GM12878 (cell line): ENCODE data around the gene SYNGR2. TPM values are rescaled to one million over a fixed set of nuclear protein-coding genes. Genes with fewer than 3 reads are reported as not detected.

ENCODE experiments used
- ASH2L ChIP-seq: fragments of 300-600, 200-600 bp; sonication (generic); IDR thresholded peaks from 2 replicates; pipeline ENCODE4 v1.6.1; 2017; ENCODE audit warnings: low read depth, mild to moderate bottlenecking, borderline replicate concordance
- ATF2 ChIP-seq: IDR thresholded peaks from 2 replicates; pipeline ENCODE4 v1.6.1; 2012; ENCODE audit warnings: low read length, inconsistent platforms
- CHD4 ChIP-seq: fragments of 200-600 bp; sonication (generic); IDR thresholded peaks from 2 replicates; pipeline ENCODE4 v1.6.1; 2016; ENCODE audit warnings: mild to moderate bottlenecking
- ETV6 ChIP-seq, 2 experiments: fragments of 450-650 bp in 1 of 2; IDR thresholded peaks in 1 of 2; conservative IDR thresholded peaks in 1 of 2; 2 replicates each; pipeline ENCODE4 v1.6.1; 2014; ENCODE audit warnings: antibody characterized with exemption in 1 of 2, borderline replicate concordance in 1 of 2, low read depth in 1 of 2, mild to moderate bottlenecking in 1 of 2, moderate library complexity in 1 of 2
- EZH2 ChIP-seq: IDR thresholded peaks from 2 replicates; pipeline ENCODE4 v1.6.1; 2012; ENCODE audit warnings: low read depth, mild to moderate bottlenecking, control low read depth, inconsistent platforms, low read length, borderline replicate concordance; ENCODE audit not compliant: control insufficient read depth
- HDGF ChIP-seq: fragments of 450-650 bp; IDR thresholded peaks from 2 replicates; pipeline ENCODE4 v1.6.1; 2016; ENCODE audit warnings: antibody characterized with exemption
- IRF3 ChIP-seq: fragments of 450-650 bp; IDR thresholded peaks from 2 replicates; pipeline ENCODE4 v1.6.1; 2014; ENCODE audit warnings: mild to moderate bottlenecking
- IRF5 ChIP-seq: fragments of 450-650 bp; IDR thresholded peaks from 2 replicates; pipeline ENCODE4 v1.6.1; 2017; ENCODE audit warnings: borderline replicate concordance
- MLLT1 ChIP-seq: fragments of 450-650 bp; IDR thresholded peaks from 2 replicates; pipeline ENCODE4 v1.6.1; 2016; ENCODE audit warnings: mild to moderate bottlenecking
- MTA2 ChIP-seq: fragments of 450-650 bp; IDR thresholded peaks from 2 replicates; pipeline ENCODE4 v1.6.1; 2016; ENCODE audit warnings: low read depth, mild to moderate bottlenecking, moderate library complexity
- MYC ChIP-seq: IDR thresholded peaks from 2 replicates; pipeline ENCODE4 v1.6.1; 2011; ENCODE audit warnings: mild to moderate bottlenecking, low read length, moderate library complexity, inconsistent platforms; ENCODE audit not compliant: insufficient read depth, insufficient replicate concordance, insufficient read length, severe bottlenecking
- NFYB ChIP-seq: IDR thresholded peaks from 2 replicates; pipeline ENCODE4 v1.6.1; 2011; ENCODE audit warnings: low read depth, mild to moderate bottlenecking, low read length, improper control_type of control experiment, moderate library complexity; ENCODE audit not compliant: insufficient read depth
- RAD51 ChIP-seq: fragments of 450-650 bp; IDR thresholded peaks from 2 replicates; pipeline ENCODE4 v1.6.1; 2016; ENCODE audit warnings: moderate library complexity, mild to moderate bottlenecking, inconsistent platforms
- RBBP5 ChIP-seq: fragments of 200-600 bp; sonication (generic); conservative IDR thresholded peaks from 2 replicates; pipeline ENCODE4 v1.6.1; 2016
- SREBF1 ChIP-seq: IDR thresholded peaks from 2 replicates; pipeline ENCODE4 v1.6.1; 2012; ENCODE audit warnings: mild to moderate bottlenecking, low read length
- STAT1 ChIP-seq: fragments of 450-650 bp; conservative IDR thresholded peaks from 2 replicates; pipeline ENCODE4 v1.6.1; 2014; ENCODE audit warnings: antibody characterized with exemption, mild to moderate bottlenecking
- TAF1 ChIP-seq: IDR thresholded peaks from 2 replicates; pipeline ENCODE4 v1.6.1; 2011; ENCODE audit warnings: mild to moderate bottlenecking, low read depth, low read length, borderline replicate concordance
- TCF12 ChIP-seq: IDR thresholded peaks from 2 replicates; pipeline ENCODE4 v1.6.1; 2011; ENCODE audit warnings: low read depth, mild to moderate bottlenecking, low read length
- TCF3 ChIP-seq: IDR thresholded peaks from 2 replicates; pipeline ENCODE4 v1.6.1; 2012; ENCODE audit warnings: low read depth, mild to moderate bottlenecking, low read length, borderline replicate concordance; ENCODE audit not compliant: insufficient read depth
- TCF7 ChIP-seq: IDR thresholded peaks from 2 replicates; pipeline ENCODE4 v1.6.1; 2014; ENCODE audit warnings: antibody characterized with exemption, borderline replicate concordance
- ZBTB11 ChIP-seq: fragments of 450-650 bp; formaldehyde crosslinking; IDR thresholded peaks from 2 replicates; pipeline ENCODE4 v1.5.0; 2022; ENCODE audit warnings: mild to moderate bottlenecking, missing genetic modification characterization
- ZNF622 ChIP-seq: fragments of 450-650 bp; IDR thresholded peaks from 2 replicates; pipeline ENCODE4 v1.6.1; 2017; ENCODE audit warnings: mild to moderate bottlenecking, inconsistent platforms
- polyA plus RNA-seq, 11 experiments: library from polyadenylated mRNA; depleted of rRNA in 4 of 11; unstranded in 6 of 11; stranded (reverse) in 5 of 11; fragments of >200 nt; fragmentation: Nextera tagmentation in 4 of 11; fragmentation: Illumina TruSeq in 1 of 11; extraction: Ambion mirVana in 4 of 11; extraction: Trizol in 1 of 11; gene quantifications; 1 replicate in 1 of 11; 2 replicates in 10 of 11; pipeline versions ENCODE4 v1.2.1 to v1.2.3, GENCODE V29; 2011 to 2016; ENCODE audit warnings: inconsistent platforms in 2 of 11, missing spikeins in 2 of 11, low read depth in 1 of 11
- total RNA-seq, 4 experiments: library from RNA; depleted of rRNA in 3 of 4; stranded (reverse); fragments of >200 nt in 3 of 4; fragmentation: Illumina TruSeq in 1 of 4; extraction: Trizol in 1 of 4; gene quantifications; 2 replicates each; pipeline versions ENCODE4 v1.2.1 to v1.2.3, GENCODE V29; 2013 to 2021

The SYNGR2 gene
- total and polyA plus RNA-seq, 10 of the 15 experiments (the other 5 are each of a cell fraction or from before 2014, with no cell fraction given) = 4.4 to 529 (median 261) TPM

GRCh38 chr17:78130437-78131101 is 37.8 kb upstream of the SYNGR2 start, which contains the start of gene TMC8 (continued):
- TF ChIP-seq ZBTB11 = no peak
- peak in 1 of 2 experiments; percentile 78; a peak in 2 of 4 replicates for TF ChIP-seq ETV6 (conservative IDR thresholded peaks at IDR 0.05 in 1 of 2, IDR thresholded peaks at IDR 0.05 in 1 of 2; ENCODE audit: borderline replicate concordance in 1 of 2, low read depth in 1 of 2)
- peak; percentile 82; the same call in 1 of the 2 replicates for TF ChIP-seq MLLT1
- TF ChIP-seq TAF1 = peak; percentile 82; the same call in 1 of the 2 replicates
- peak; percentile 79 for TF ChIP-seq RAD51
- TF ChIP-seq HDGF = peak; percentile 84
- TF ChIP-seq RBBP5 = no peak
- TF ChIP-seq TCF12 = no peak
- peak; percentile 41; the same call in 1 of the 2 replicates for TF ChIP-seq MTA2
- TF ChIP-seq STAT1 = no peak
- no peak for TF ChIP-seq NFYB
- TF ChIP-seq ATF2 = no peak
- no peak for TF ChIP-seq MYC
- no peak for TF ChIP-seq SREBF1
- TF ChIP-seq CHD4 = no peak
- 0 out of 2 replicates have a peak, but pooled peaks have one; percentile 8 for TF ChIP-seq TCF3
- TF ChIP-seq EZH2 = no peak
- TF ChIP-seq IRF3 = no peak
- no peak for TF ChIP-seq IRF5
- TF ChIP-seq ASH2L = no peak
- no peak for TF ChIP-seq ZNF622
- TF ChIP-seq TCF7 = no peak
